HG03103 (cell line): ENCODE results near the gene DAD1.
"Not testable (repeated sequence)": the region's sequence is repeated elsewhere in the genome, so short reads cannot be mapped to it uniquely, and the experiment has no call there.

ENCODE experiments used
- ATAC-seq: cut with Tn5 transposase; IDR thresholded peaks from one replicate; pipeline ENCODE4 v1.9.1; 2021; ENCODE audit warnings: low read depth; ENCODE audit not compliant: unreplicated experiment

Gene DAD1

GRCh38 chr14:22569737-22570131, 19.3 kb downstream of the DAD1 start:
- no peak for ATAC-seq

DNA sequence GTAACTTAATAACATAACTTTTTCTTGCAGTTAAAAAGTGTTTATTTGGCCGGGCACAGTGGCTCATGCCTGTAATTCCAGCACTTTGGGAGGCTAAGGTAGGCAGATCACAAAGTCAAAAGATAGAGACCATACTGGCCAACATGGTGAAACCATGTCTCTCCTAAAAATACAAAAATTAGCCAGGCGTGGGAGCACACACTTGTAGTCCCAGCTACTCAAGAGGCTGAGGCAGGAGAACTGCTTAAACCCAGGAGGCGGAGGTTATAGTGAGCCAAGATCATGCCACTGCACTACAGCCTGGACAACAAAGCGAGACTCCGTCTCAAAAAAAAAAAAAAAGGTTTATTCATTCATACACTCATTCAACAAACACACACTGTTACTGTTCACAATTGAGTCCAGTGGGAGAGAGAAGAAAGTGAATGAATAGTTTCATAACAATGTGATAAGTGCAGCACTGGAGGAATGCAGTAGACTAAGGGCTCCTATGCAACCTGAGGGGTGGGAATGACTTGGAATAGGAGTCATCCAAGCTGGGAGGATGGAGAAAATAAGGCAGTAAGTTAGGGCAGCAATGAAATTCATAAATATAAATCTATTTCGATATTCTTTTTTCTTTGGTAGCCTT, 19.8 kb downstream of the DAD1 start:
- ATAC-seq, result no peak

DNA sequence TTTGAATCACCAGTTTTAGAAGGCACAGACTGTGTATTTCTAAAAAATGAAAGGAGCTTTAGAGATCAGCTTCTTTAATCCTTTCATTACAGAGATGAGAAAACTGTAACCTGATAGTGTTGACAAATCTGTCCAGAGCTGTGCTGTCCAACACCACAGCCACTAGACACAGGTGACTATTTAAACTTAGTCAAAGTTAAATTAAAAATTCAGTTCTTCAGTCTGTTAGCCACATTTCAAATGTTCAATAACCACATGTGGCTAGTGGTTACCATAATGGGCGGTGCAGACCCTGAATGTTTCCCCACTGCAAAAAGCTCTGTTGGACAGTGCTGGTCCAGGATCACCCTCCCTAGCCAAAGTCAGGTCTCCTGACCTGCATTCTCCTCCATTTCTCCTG, 21.6 kb downstream of the DAD1 start:
- no peak for ATAC-seq

- no peak for ATAC-seq
Observed at GRCh38 chr14:22566845-22567244, 22.2 kb downstream of the DAD1 start.

DNA sequence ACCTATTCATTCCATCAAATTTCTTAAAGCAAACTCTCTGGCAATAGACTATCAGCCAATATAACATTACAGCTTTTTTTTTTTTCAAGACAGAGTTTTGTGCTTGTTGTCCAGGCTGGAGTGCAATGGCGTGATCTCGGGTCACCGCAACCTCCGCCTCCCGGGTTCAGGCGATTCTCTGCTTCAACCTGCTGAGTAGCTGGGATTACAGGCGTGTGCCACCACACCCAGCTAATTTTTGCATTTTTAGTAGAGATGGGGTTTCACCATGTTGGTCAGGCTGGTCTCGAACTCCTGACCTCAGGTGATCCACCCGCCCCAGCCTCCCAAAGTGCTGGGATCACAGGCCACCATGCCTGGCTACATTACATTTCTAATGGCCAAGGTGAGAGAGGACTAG, 22.8 kb downstream of the DAD1 start:
- not testable (repeated sequence) for ATAC-seq

- peak; percentile 32 for ATAC-seq
Observed at GRCh38 chr14:22565391-22565945, 23.6 kb downstream of the DAD1 start.

DNA sequence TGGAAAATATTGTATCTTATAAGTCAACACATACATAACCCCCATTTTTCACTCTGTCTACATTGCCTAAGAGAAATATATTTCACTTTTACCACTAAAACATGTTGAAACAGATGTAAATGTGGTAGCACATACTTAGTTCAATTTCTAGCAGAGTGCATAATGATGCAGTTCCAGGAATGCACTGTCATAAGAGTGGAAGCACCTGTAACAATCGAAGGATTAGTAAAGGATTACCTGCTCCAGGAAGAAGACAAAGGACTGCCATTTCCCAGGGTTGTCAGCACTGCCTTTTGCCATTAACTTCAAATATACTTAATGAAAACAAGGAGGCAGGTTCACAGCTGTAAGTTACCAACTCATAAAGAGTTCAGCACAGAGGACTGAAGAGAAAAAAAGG, 24.6 kb downstream of the DAD1 start:
- ATAC-seq, result no peak

DNA sequence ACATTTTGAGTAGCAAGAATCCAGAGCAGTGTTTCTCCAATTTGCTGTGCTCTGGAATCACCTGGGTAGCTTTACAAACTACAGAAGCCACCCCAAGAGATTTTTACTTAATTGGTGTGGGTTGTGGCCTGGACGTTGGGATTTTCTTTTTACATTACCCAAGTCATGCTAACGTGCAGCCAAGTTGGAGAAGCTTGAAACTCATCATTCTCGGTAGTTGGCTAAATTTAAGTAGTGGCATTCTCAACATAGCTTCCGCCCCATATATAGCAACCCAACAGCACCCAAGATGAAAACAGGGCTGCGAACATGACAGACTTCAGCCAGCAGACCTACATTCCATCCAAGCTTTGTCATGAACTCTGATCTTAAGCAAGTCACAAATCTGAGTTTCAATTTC, 25.0 kb downstream of the DAD1 start:
- ATAC-seq, result no peak

DNA sequence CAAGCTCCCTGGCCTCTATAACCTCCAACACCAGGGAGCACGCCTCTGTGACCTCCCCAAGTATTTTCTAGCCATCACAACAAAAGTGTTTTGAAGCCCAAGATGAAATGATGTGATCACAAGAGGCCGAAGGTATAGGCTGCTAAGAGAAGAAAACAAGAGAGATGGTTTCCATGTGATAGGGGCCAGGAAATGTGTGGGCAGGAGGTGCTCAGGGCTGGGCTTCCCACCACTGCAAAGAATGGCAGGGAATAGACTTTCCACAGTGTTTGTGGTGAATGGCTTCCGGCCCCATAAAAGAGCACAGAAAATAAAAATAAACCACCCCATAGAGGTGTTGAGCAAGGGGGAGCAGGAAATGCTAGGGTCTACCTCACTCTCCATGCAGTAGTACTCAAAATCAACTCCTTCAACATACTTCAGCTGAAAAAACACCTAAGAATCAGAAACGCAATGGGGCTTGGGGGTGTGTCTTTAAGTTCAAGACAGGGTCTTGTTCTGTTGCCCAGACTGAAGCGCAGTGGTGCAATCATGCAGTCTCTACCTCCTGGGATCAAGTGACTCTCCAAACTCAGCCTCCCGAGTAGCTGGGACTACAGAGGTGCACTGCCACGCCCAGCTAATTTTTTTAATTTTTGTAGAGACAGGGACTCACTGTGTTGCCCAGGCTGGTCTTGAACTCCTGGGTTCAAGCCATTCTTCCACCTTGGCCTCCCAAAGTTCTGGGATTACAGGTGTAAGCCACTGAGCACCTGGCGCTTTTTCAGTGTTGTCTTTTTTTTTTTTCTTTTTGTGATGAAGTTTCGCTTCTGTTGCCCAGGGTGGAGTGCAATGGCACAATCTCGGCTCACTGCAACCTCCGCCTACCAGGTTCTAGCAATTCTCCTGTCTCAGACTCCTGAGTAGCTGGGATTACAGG, 27.1 kb downstream of the DAD1 start:
- ATAC-seq, result no peak

- ATAC-seq, result no peak
Observed at GRCh38 chr14:22561366-22561660, 27.7 kb downstream of the DAD1 start.

DNA sequence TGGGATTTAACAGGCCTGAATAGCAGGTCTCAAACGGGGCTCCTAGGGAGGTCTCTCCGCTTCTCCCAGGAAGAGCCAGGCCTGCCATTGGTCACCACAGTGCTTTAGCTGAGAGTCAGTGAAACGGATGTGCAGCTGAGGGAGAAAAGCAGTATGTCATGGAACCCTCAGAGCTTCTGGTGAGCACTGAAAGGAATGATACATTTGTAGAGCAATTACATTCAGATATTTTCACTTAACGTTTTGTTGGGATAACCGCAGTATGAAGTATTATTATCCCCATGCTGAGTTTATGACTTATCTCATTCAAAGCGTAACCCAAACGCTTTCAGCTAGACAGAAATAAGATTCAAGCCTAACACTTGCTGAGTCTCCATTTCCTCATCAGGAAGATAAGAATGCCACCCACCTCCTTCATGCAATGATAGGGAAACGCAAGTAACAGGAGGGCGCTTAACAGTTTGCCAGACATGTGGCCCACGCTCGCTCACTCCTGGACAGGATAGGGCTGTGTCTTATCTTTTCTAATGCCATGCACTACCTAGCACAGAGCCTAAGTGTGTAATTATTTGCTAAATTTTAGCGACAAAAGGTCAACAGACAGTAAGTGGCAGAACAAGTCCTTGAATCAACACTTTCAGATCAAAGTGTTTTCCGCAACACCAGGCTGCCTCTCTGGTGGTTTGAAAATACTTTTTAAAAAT, 28.2 kb downstream of the DAD1 start:
- no peak for ATAC-seq

DNA sequence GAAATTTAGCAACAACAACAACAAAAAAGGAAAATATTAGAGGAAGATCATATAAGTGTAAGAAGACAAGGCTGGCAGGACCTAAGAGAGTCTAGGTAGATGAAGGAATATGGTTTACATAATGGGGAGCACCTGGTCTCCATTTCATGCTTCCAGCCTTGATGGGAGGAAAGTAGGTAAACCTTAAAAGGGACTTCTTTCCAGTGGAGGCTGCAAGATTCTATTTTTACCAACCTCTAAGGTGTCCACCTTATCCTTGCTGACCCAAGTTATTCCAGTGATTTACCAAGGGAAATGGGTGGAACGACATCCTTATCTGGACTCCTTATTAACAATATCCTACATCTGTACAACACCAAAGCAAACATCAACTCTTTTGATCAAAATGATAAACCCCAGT, 30.0 kb downstream of the DAD1 start:
- ATAC-seq, result no peak

- no peak for ATAC-seq
Observed at GRCh38 chr14:22558221-22558913, 30.7 kb downstream of the DAD1 start.

- ATAC-seq, result no peak
Observed at GRCh38 chr14:22557846-22558220, 31.2 kb downstream of the DAD1 start.

DNA sequence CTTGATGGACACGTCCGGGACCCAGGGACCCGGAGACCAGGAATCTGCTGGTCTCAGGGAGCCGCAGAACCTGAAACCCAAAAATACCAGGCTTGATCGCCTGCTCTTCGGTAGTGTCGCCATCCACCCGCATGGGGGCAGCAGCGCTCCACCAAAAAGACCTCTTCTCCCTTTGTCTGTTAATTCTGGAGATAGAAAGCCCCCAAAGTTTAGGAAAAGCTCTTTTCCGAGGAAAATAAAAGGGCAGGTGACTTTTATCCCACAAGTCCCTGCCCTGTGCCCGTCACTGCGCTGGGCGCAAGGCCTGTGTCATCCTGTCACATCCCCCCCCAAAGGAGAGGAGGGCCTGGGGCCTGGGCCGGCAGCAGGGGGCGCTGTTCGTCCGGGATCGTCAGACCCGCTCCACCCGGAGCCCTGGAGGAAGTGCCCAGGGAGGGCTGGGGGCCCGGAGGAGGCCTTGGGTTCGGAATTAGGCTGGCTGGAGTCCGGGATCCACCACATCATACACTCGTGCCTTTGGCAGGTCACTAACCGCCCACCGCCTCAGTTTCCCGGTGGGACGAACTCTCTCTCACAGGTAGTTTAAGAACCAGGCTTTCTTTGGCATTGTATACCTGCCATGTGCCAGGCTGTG, 31.9 kb downstream of the DAD1 start:
- peak; percentile 24 for ATAC-seq

- ATAC-seq, result peak; percentile 60
Observed at GRCh38 chr14:22556021-22556989, 32.7 kb downstream of the DAD1 start.

GRCh38 chr14:22555384-22556011, 33.5 kb downstream of the DAD1 start:
- ATAC-seq, result peak; percentile 5

GRCh38 chr14:22554498-22555383, 34.3 kb downstream of the DAD1 start:
- no peak for ATAC-seq
